HCT116 (cell line): ENCODE data around the gene CAPNS1. TPM values are rescaled to one million over a fixed set of nuclear protein-coding genes. Genes with fewer than 3 reads are reported as not detected.

Experiments used
- POLR2AphosphoS5 ChIP-seq: IDR thresholded peaks from 2 replicates; pipeline ENCODE4 v1.6.1; 2011; ENCODE audit warnings: mild to moderate bottlenecking, low read depth, low read length, moderate library complexity
- total RNA-seq: library from RNA; stranded (reverse); gene quantifications from one replicate; pipeline ENCODE4 v1.2.1, GENCODE V29; 2021; ENCODE audit not compliant: unreplicated experiment
- TF ChIP-seq, protein P1 (sequence below): IDR thresholded peaks from 2 replicates; pipeline ENCODE4 v1.6.1; 2012; ENCODE audit warnings: low read depth

The CAPNS1 gene
- total RNA-seq, 1 experiment from 2014 or later, result 621 TPM

DNA sequence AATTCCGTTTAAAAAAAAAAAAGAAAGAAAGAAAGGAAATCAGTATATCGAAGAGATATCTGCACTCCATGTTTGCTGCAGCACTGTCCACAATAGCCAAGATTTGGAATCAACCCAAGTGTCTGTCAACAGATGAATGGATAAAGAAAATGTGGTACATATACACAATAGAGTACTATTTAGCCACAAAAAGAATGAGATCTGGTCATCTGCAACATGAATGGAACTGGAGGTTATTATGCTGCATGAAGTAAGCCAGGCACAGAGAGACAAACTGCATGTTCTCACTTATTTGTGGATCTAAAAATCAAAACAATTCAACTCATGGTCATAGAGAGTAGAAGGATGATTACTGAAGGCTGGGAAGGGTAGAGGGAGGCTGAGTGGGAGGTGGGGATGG lies 58.3 kb downstream of the CAPNS1 start (continued):
- TF ChIP-seq, protein P1, sequence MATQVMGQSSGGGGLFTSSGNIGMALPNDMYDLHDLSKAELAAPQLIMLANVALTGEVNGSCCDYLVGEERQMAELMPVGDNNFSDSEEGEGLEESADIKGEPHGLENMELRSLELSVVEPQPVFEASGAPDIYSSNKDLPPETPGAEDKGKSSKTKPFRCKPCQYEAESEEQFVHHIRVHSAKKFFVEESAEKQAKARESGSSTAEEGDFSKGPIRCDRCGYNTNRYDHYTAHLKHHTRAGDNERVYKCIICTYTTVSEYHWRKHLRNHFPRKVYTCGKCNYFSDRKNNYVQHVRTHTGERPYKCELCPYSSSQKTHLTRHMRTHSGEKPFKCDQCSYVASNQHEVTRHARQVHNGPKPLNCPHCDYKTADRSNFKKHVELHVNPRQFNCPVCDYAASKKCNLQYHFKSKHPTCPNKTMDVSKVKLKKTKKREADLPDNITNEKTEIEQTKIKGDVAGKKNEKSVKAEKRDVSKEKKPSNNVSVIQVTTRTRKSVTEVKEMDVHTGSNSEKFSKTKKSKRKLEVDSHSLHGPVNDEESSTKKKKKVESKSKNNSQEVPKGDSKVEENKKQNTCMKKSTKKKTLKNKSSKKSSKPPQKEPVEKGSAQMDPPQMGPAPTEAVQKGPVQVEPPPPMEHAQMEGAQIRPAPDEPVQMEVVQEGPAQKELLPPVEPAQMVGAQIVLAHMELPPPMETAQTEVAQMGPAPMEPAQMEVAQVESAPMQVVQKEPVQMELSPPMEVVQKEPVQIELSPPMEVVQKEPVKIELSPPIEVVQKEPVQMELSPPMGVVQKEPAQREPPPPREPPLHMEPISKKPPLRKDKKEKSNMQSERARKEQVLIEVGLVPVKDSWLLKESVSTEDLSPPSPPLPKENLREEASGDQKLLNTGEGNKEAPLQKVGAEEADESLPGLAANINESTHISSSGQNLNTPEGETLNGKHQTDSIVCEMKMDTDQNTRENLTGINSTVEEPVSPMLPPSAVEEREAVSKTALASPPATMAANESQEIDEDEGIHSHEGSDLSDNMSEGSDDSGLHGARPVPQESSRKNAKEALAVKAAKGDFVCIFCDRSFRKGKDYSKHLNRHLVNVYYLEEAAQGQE, result no peak
- TF ChIP-seq POLR2AphosphoS5, result no peak
- TF ChIP-seq, all 23 proteins: peak for 0

Other genes with a start within 250 kb of the CAPNS1 start
- 13.7 TPM for gene NFKBID, start 239.5 kb upstream of the CAPNS1 start, total RNA-seq
- gene HCST, start 237.5 kb upstream of the CAPNS1 start, total RNA-seq, result 1.2 TPM
- gene TYROBP, start 231.8 kb upstream of the CAPNS1 start, total RNA-seq, result 0.49 TPM
- 18.8 TPM for gene LRFN3, start 203.7 kb upstream of the CAPNS1 start, total RNA-seq
- gene SDHAF1, start 144.9 kb upstream of the CAPNS1 start, total RNA-seq, result 21.0 TPM
- 27.9 TPM for gene SYNE4, start 131.3 kb upstream of the CAPNS1 start, total RNA-seq
- gene ALKBH6, start 125.9 kb upstream of the CAPNS1 start, total RNA-seq, result 28.6 TPM
- gene CLIP3, start 107.2 kb upstream of the CAPNS1 start, total RNA-seq, result 1.5 TPM
- gene THAP8, start 85.8 kb upstream of the CAPNS1 start, total RNA-seq, result 1.7 TPM
- 17.0 TPM for gene WDR62, start 85.2 kb upstream of the CAPNS1 start, total RNA-seq
- gene OVOL3, start 28.9 kb upstream of the CAPNS1 start, total RNA-seq, result not detected
- 108 TPM for gene POLR2I, start 25.2 kb upstream of the CAPNS1 start, total RNA-seq
- gene TBCB, start 24.6 kb upstream of the CAPNS1 start, total RNA-seq, result 141 TPM
- not detected for gene COX7A1, start 12.4 kb downstream of the CAPNS1 start, total RNA-seq
- gene ZNF565, start 74.6 kb downstream of the CAPNS1 start, total RNA-seq, result 3.2 TPM
- gene ZNF146, start 75.0 kb downstream of the CAPNS1 start, total RNA-seq, result 105 TPM
- gene ZFP14, start 239.1 kb downstream of the CAPNS1 start, total RNA-seq, result 2.8 TPM